Osteocyte (in vitro differentiated cells): Measurements from ENCODE around the gene CMTM7. TPM values are rescaled to one million over a fixed set of nuclear protein-coding genes. Genes with fewer than 3 reads are reported as not detected.

Source experiments
- DNase-seq: peaks from one replicate; pipeline ENCODE4 v3.0.0; 2021; ENCODE audit warnings: mixed read lengths; ENCODE audit not compliant: unreplicated experiment; ENCODE audit errors: extremely low spot score
- H3K27ac Mint-ChIP-seq: one replicate; pipeline ENCODE4 v1.8.0; 2021; ENCODE audit warnings: mild to moderate bottlenecking, mixed read lengths; ENCODE audit not compliant: unreplicated experiment
- H3K27me3 Mint-ChIP-seq: one replicate; pipeline ENCODE4 v1.8.0; 2021; ENCODE audit warnings: mixed read lengths; ENCODE audit not compliant: unreplicated experiment
- H3K36me3 Mint-ChIP-seq: one replicate; pipeline ENCODE4 v1.8.0; 2021; ENCODE audit warnings: mixed read lengths; ENCODE audit not compliant: unreplicated experiment
- H3K4me1 Mint-ChIP-seq: one replicate; pipeline ENCODE4 v1.8.0; 2021; ENCODE audit warnings: mixed read lengths; ENCODE audit not compliant: unreplicated experiment
- H3K4me3 Mint-ChIP-seq: one replicate; pipeline ENCODE4 v1.8.0; 2021; ENCODE audit warnings: mild to moderate bottlenecking, moderate library complexity, mixed read lengths; ENCODE audit not compliant: unreplicated experiment
- H3K9me3 Mint-ChIP-seq: one replicate; pipeline ENCODE4 v1.8.0; 2021; ENCODE audit warnings: mixed read lengths; ENCODE audit not compliant: unreplicated experiment
- CTCF ChIP-seq: fragments of 200-600 bp; sonication (generic); IDR thresholded peaks from 2 replicates; pipeline ENCODE4 v1.5.0; 2021; ENCODE audit warnings: antibody characterized with exemption, mild to moderate bottlenecking, moderate library complexity
- total RNA-seq: library from RNA; stranded (reverse); gene quantifications from 2 replicates; pipeline ENCODE4 v1.2.1, GENCODE V29; 2021

CMTM7 gene
- total RNA-seq, 1 donor from 2014 or later: 17.8 TPM

- Mint-ChIP-seq H3K9me3 (no peaks in the 10 kb centered on the region), H3K27me3 (no peaks in the 10 kb centered on the region), H3K36me3 (peaks cover 2% of the 10 kb centered on the region), H3K4me1 (peaks cover 60% of the 10 kb centered on the region), H3K27ac (peak overlapping the region; percentile 88), H3K4me3 (no peak overlapping the region)
- no peak for DNase-seq
- TF ChIP-seq CTCF: no peak
Observed at GRCh38 chr3:32420126-32421038, 28.7 kb downstream of the CMTM7 start.

- Mint-ChIP-seq H3K27me3 (no peaks in the 10 kb centered on the region), H3K27ac (peak overlapping the region; percentile 88), H3K36me3 (peaks cover 2% of the 10 kb centered on the region), H3K4me1 (peaks cover 61% of the 10 kb centered on the region), H3K9me3 (no peaks in the 10 kb centered on the region), H3K4me3 (no peak overlapping the region)
- TF ChIP-seq CTCF: no peak
- peak; percentile 21 for DNase-seq
Observed at GRCh38 chr3:32421185-32421584, 29.5 kb downstream of the CMTM7 start.

- peak overlapping the region; percentile 88 for H3K27ac Mint-ChIP-seq
Observed at GRCh38 chr3:32421991-32422859, 30.6 kb downstream of the CMTM7 start.

GRCh38 chr3:32422943-32423342 lies 31.3 kb downstream of the CMTM7 start:
- no peaks in the 10 kb centered on the region for H3K27me3 Mint-ChIP-seq
- H3K4me3 Mint-ChIP-seq: no peak overlapping the region

More at GRCh38 chr3:32421991-32422859, 30.6 kb downstream of the CMTM7 start:
- DNase-seq: peak; percentile 91
- H3K36me3 Mint-ChIP-seq: peaks cover 2% of the 10 kb centered on the region
- TF ChIP-seq CTCF: no peak
- no peaks in the 10 kb centered on the region for H3K9me3 Mint-ChIP-seq
- peaks cover 61% of the 10 kb centered on the region for H3K4me1 Mint-ChIP-seq
- no peaks in the 10 kb centered on the region for H3K27me3 Mint-ChIP-seq
- peak overlapping the region; percentile 7 for H3K4me3 Mint-ChIP-seq

More at GRCh38 chr3:32422943-32423342, 31.3 kb downstream of the CMTM7 start:
- DNase-seq: peak; percentile 38
- H3K27ac Mint-ChIP-seq: no peak overlapping the region
- peaks cover 66% of the 10 kb centered on the region for H3K4me1 Mint-ChIP-seq
- no peaks in the 10 kb centered on the region for H3K9me3 Mint-ChIP-seq
- TF ChIP-seq CTCF: no peak
- H3K36me3 Mint-ChIP-seq: peaks cover 2% of the 10 kb centered on the region
